WTC11 (cell line): ENCODE measurements around the gene TRMT6.

ENCODE experiments used
- ATF6 ChIP-seq: sonication (generic); formaldehyde crosslinking; IDR thresholded peaks from 2 replicates; pipeline ENCODE4 v1.8.1; 2023; ENCODE audit warnings: mild to moderate bottlenecking, missing genetic modification reagents
- CREM ChIP-seq: sonication (generic); formaldehyde crosslinking; IDR thresholded peaks from 2 replicates; pipeline ENCODE4 v1.8.1; 2022; ENCODE audit warnings: mild to moderate bottlenecking, missing genetic modification reagents, moderate library complexity
- CTCF ChIP-seq: fragments of 200-600 bp; IDR thresholded peaks from 2 replicates; pipeline ENCODE4 v1.8.0; 2022; ENCODE audit warnings: antibody characterized with exemption
- ESRRA ChIP-seq: sonication (generic); formaldehyde crosslinking; IDR thresholded peaks from 2 replicates; pipeline ENCODE4 v1.8.1; 2022; ENCODE audit warnings: mild to moderate bottlenecking, missing genetic modification reagents, borderline replicate concordance
- GABPB1 ChIP-seq: sonication (generic); formaldehyde crosslinking; IDR thresholded peaks from 2 replicates; pipeline ENCODE4 v1.8.1; 2023; ENCODE audit warnings: mild to moderate bottlenecking, missing genetic modification reagents
- IRF2 ChIP-seq: sonication (generic); formaldehyde crosslinking; IDR thresholded peaks from 2 replicates; pipeline ENCODE4 v1.8.0; 2022; ENCODE audit warnings: low read depth, missing genetic modification reagents, borderline replicate concordance
- JUN ChIP-seq: sonication (generic); formaldehyde crosslinking; IDR thresholded peaks from 2 replicates; pipeline ENCODE4 v1.8.0; 2023; ENCODE audit warnings: mild to moderate bottlenecking, missing genetic modification reagents
- NR1H2 ChIP-seq: sonication (generic); formaldehyde crosslinking; IDR thresholded peaks from 2 replicates; pipeline ENCODE4 v1.9.0; 2021; ENCODE audit warnings: mild to moderate bottlenecking, moderate library complexity, missing genetic modification reagents
- NR2C2 ChIP-seq: sonication (generic); formaldehyde crosslinking; IDR thresholded peaks from 2 replicates; pipeline ENCODE4 v1.8.0; 2022; ENCODE audit warnings: mild to moderate bottlenecking, missing genetic modification reagents
- OVOL2 ChIP-seq: fragments of 250-450 bp; sonication (Bioruptor Pico); IDR thresholded peaks from 2 replicates; pipeline ENCODE4 v1.9.0; 2021; ENCODE audit warnings: mild to moderate bottlenecking, borderline replicate concordance
- SP1 ChIP-seq: sonication (generic); formaldehyde crosslinking; conservative IDR thresholded peaks from 2 replicates; pipeline ENCODE4 v1.8.1; 2022; ENCODE audit warnings: missing genetic modification reagents
- TEAD4 ChIP-seq: sonication (generic); formaldehyde crosslinking; IDR thresholded peaks from 2 replicates; pipeline ENCODE4 v1.8.0; 2022; ENCODE audit warnings: mild to moderate bottlenecking, missing genetic modification reagents
- USF2 ChIP-seq: sonication (generic); formaldehyde crosslinking; IDR thresholded peaks from 2 replicates; pipeline ENCODE4 v1.8.1; 2023; ENCODE audit warnings: mild to moderate bottlenecking, missing genetic modification reagents, moderate library complexity
- TF ChIP-seq, protein P1 (sequence below): sonication (generic); formaldehyde crosslinking; IDR thresholded peaks from 2 replicates; pipeline ENCODE4 v1.8.0; 2022; ENCODE audit warnings: mild to moderate bottlenecking, missing genetic modification reagents

DNA sequence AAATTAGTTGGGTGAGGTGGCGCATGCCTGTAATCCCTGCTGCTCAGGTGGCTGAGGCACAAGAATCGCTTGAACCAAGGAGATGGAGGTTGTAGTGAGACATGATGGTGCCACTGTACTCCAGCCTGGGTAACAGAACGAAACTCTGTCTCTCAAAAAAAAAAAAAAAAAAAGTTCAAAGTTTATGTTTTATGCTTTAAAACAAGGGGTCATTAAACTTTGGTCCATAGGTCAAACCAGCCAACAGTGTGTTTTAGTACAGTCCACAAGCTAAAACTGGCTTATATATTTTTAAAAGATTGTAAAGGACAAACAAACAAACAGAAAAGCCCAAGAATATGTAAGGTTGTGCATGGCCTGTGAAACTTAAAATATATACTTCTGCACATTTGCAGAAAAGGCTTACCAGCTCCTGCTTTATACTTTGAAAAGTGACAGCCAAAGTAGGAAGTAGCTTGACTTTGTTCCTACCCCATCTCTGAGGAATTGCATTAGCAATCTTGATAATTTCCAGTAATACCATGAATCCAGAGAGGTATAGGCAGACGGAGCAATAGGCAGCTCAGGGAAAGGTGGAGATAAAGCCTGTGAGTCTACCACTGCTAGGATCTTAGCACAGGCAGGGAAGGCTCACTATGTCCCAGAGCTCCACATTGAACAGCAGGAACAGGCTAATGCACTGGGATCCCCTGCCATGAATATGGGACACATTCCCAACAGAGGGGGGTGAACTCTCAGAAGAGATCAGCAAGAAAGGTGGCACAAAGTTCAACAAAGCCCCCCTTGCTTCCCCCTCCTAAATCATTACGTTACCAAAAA lies 30.6 kb upstream of the TRMT6 start:
- TF ChIP-seq, protein P1, sequence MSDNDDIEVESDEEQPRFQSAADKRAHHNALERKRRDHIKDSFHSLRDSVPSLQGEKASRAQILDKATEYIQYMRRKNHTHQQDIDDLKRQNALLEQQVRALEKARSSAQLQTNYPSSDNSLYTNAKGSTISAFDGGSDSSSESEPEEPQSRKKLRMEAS, result no peak
- TF ChIP-seq ATF6 (CRISPR knock-in tag), result no peak
- no peak for TF ChIP-seq CTCF
- no peak for TF ChIP-seq JUN (CRISPR knock-in tag)
- TF ChIP-seq OVOL2 (CRISPR knock-in tag), result no peak
- no peak for TF ChIP-seq NR2C2 (CRISPR knock-in tag)
- no peak for TF ChIP-seq ESRRA (CRISPR knock-in tag)
- no peak for TF ChIP-seq USF2 (CRISPR knock-in tag)
- no peak for TF ChIP-seq IRF2 (CRISPR knock-in tag)
- no peak for TF ChIP-seq SP1
- no peak for TF ChIP-seq CREM
- no peak for TF ChIP-seq GABPB1 (CRISPR knock-in tag)
- TF ChIP-seq NR1H2 (CRISPR knock-in tag), result no peak
- TF ChIP-seq TEAD4 (CRISPR knock-in tag), result no peak
